Upper lobe of right lung (tissue), 1 donor: Measurements from ENCODE around the gene LDLRAD3. TPM values are rescaled to one million over a fixed set of nuclear protein-coding genes. Genes with fewer than 3 reads are reported as not detected.

ENCODE experiments used
- ATAC-seq: fragments of 200-7000 bp; cut with Tn5 transposase; one replicate; pipeline ENCODE4 v1.9.1; 2020; ENCODE audit warnings: mild to moderate bottlenecking, moderate library complexity
- DNase-seq: peaks from one replicate; pipeline ENCODE4 v3.0.0-alpha.2; 2020
- H3K27ac ChIP-seq: fragments of 200-600 bp; one replicate; pipeline ENCODE4 v1.8.0; 2022
- H3K27me3 ChIP-seq: fragments of 200-600 bp; one replicate; pipeline ENCODE4 v1.8.0; 2022; ENCODE audit warnings: mild to moderate bottlenecking
- H3K36me3 ChIP-seq: fragments of 200-600 bp; one replicate; pipeline ENCODE4 v1.8.0; 2022
- H3K4me1 ChIP-seq: fragments of 200-600 bp; one replicate; pipeline ENCODE4 v1.8.0; 2022
- H3K4me3 ChIP-seq: fragments of 200-600 bp; one replicate; pipeline ENCODE4 v1.8.0; 2022; ENCODE audit warnings: mild to moderate bottlenecking
- H3K9me3 ChIP-seq: fragments of 200-600 bp; one replicate; pipeline ENCODE4 v1.8.0; 2022
- CTCF ChIP-seq: fragments of 200-600 bp; IDR thresholded peaks from one replicate; pipeline ENCODE4 v1.8.0; 2022; ENCODE audit warnings: antibody characterized with exemption
- intact Hi-C: fragments of 100-400 bp; cut with DNase I; formaldehyde crosslinking; loops from one replicate; pipeline ENCODE4 v1.11.0; 2022
- total RNA-seq: library from RNA; stranded (reverse); fragmentation: NEBNext Ultra II Directional; extraction: Animal tissue kit (Norgen Biotek cat#: 25700); gene quantifications from one replicate; pipeline ENCODE4 v1.2.1, GENCODE V29; 2021
- donor health status: DM: no; HTN: yes; CAD: no; lungs with severe emphysema.

LDLRAD3 gene
- total RNA-seq, 1 donor from 2014 or later = 7.9 TPM

- no peak for DNase-seq
- no peak for ATAC-seq
- Histone ChIP-seq H3K27me3 (no peaks in the 10 kb centered on the region), H3K27ac (no peak overlapping the region), H3K9me3 (no peaks in the 10 kb centered on the region), H3K4me1 (no peaks in the 10 kb centered on the region), H3K36me3 (no peaks in the 10 kb centered on the region), H3K4me3 (no peak overlapping the region)
- no peak for TF ChIP-seq CTCF
- intact Hi-C loops = no loop called here
Observed at GRCh38 chr11:35950082-35950481, 6.2 kb downstream of the LDLRAD3 start.

- TF ChIP-seq CTCF = no peak
- Histone ChIP-seq H3K4me1 (no peaks in the 10 kb centered on the region), H3K4me3 (no peak overlapping the region), H3K36me3 (no peaks in the 10 kb centered on the region), H3K9me3 (no peaks in the 10 kb centered on the region), H3K27ac (no peak overlapping the region), H3K27me3 (no peaks in the 10 kb centered on the region)
- ATAC-seq (no peak), DNase-seq (no peak)
- intact Hi-C loops = no loop called here
Observed at GRCh38 chr11:35951680-35952079, 7.8 kb downstream of the LDLRAD3 start.

- Histone ChIP-seq H3K4me3 (no peak overlapping the region), H3K36me3 (no peaks in the 10 kb centered on the region), H3K27ac (no peak overlapping the region), H3K9me3 (no peaks in the 10 kb centered on the region), H3K27me3 (no peaks in the 10 kb centered on the region), H3K4me1 (no peaks in the 10 kb centered on the region)
- ATAC-seq (no peak), DNase-seq (no peak)
- no peak for TF ChIP-seq CTCF
- intact Hi-C loops = no loop called here
Observed at GRCh38 chr11:35953081-35953760, 9.4 kb downstream of the LDLRAD3 start.

GRCh38 chr11:35954205-35954604, 10.3 kb downstream of the LDLRAD3 start:
- ATAC-seq (no peak), DNase-seq (no peak)
- no peaks in the 10 kb centered on the region for H3K27me3 ChIP-seq
- no peak for TF ChIP-seq CTCF
- H3K4me3 ChIP-seq = no peak overlapping the region
- H3K9me3 ChIP-seq = no peaks in the 10 kb centered on the region
- H3K36me3 ChIP-seq = no peaks in the 10 kb centered on the region
- no peaks in the 10 kb centered on the region for H3K4me1 ChIP-seq
- intact Hi-C loops = no loop called here
- H3K27ac ChIP-seq = no peak overlapping the region

GRCh38 chr11:35955636-35956035, 11.8 kb downstream of the LDLRAD3 start:
- Histone ChIP-seq H3K36me3 (no peaks in the 10 kb centered on the region), H3K27ac (no peak overlapping the region), H3K27me3 (no peaks in the 10 kb centered on the region), H3K4me1 (no peaks in the 10 kb centered on the region), H3K9me3 (no peaks in the 10 kb centered on the region), H3K4me3 (no peak overlapping the region)
- ATAC-seq = no peak
- intact Hi-C loops = no loop called here
- no peak for DNase-seq
- TF ChIP-seq CTCF = no peak
